Activated T-cell treated with anti-CD3 and anti-CD28 coated beads, Interleukin-2, amount 50 U/mL, for 24 hours (primary cell): Measurements from ENCODE around the gene DCP2.

Source experiments
- DNase-seq: peaks from one replicate; pipeline ENCODE4 v3.0.0-alpha.2; 2020
- H3K27ac Mint-ChIP-seq: 2 replicates; pipeline ENCODE4 v1.8.0; 2020; ENCODE audit warnings: mild to moderate bottlenecking, mixed read lengths
- H3K27me3 Mint-ChIP-seq: 2 replicates; pipeline ENCODE4 v1.8.0; 2020; ENCODE audit warnings: mixed read lengths
- H3K36me3 Mint-ChIP-seq: 2 replicates; pipeline ENCODE4 v1.8.0; 2020; ENCODE audit warnings: low read depth, mixed read lengths
- H3K4me1 Mint-ChIP-seq: 2 replicates; pipeline ENCODE4 v1.8.0; 2020; ENCODE audit warnings: low read depth, mixed read lengths
- H3K4me3 Mint-ChIP-seq: 2 replicates; pipeline ENCODE4 v1.8.0; 2020; ENCODE audit warnings: mild to moderate bottlenecking, moderate library complexity, mixed read lengths
- H3K9me3 Mint-ChIP-seq: 2 replicates; pipeline ENCODE4 v1.8.0; 2020; ENCODE audit warnings: mixed read lengths

Gene DCP2

GRCh38 chr5:113057557-113057984 lies 81.0 kb downstream of the DCP2 start:
- no peak overlapping the region for H3K4me3 Mint-ChIP-seq
- no peaks in the 10 kb centered on the region for H3K36me3 Mint-ChIP-seq
- no peaks in the 10 kb centered on the region for H3K9me3 Mint-ChIP-seq
- H3K27ac Mint-ChIP-seq, result no peak overlapping the region
- peaks cover 39% of the 10 kb centered on the region for H3K4me1 Mint-ChIP-seq
- no peaks in the 10 kb centered on the region for H3K27me3 Mint-ChIP-seq
- no peak for DNase-seq

GRCh38 chr5:113058269-113058668 lies 81.7 kb downstream of the DCP2 start:
- H3K4me1 Mint-ChIP-seq, result peaks cover 44% of the 10 kb centered on the region
- H3K36me3 Mint-ChIP-seq, result no peaks in the 10 kb centered on the region
- no peak for DNase-seq
- no peak overlapping the region for H3K27ac Mint-ChIP-seq
- H3K4me3 Mint-ChIP-seq, result no peak overlapping the region
- H3K9me3 Mint-ChIP-seq, result no peaks in the 10 kb centered on the region
- H3K27me3 Mint-ChIP-seq, result no peaks in the 10 kb centered on the region

DNA sequence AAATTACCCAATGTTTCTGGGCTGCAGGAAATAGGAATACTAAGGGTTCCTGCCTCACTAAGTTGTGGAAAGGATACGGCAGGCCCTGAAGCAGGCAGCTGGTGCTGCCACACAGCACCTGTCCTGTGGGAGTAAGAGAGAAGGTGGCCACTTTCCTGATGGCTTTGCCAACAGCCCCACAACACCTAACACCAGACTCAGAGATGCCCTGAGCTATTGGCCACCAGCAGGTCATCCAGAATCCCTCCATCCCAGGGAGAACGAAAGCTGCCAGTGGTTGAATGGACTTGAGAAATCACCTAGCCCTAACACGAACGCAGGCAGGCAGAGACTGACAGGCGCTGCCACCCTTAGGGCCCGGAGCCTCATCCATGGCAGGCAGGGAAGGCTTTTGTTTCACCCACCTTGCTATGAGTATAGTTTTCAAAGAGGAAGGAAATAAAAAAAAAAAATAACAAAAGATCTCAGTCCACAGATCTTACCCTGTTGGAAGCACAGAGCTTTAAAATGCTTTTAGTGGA lies 82.2 kb downstream of the DCP2 start:
- no peak overlapping the region for H3K4me3 Mint-ChIP-seq
- H3K4me1 Mint-ChIP-seq, result peaks cover 49% of the 10 kb centered on the region
- no peak for DNase-seq
- H3K27ac Mint-ChIP-seq, result no peak overlapping the region
- no peaks in the 10 kb centered on the region for H3K36me3 Mint-ChIP-seq
- H3K9me3 Mint-ChIP-seq, result no peaks in the 10 kb centered on the region
- no peaks in the 10 kb centered on the region for H3K27me3 Mint-ChIP-seq

GRCh38 chr5:113059232-113060040 lies 82.8 kb downstream of the DCP2 start:
- Mint-ChIP-seq H3K27ac (no peak overlapping the region), H3K4me1 (peaks cover 49% of the 10 kb centered on the region), H3K4me3 (no peak overlapping the region), H3K9me3 (no peaks in the 10 kb centered on the region), H3K27me3 (no peaks in the 10 kb centered on the region), H3K36me3 (no peaks in the 10 kb centered on the region)
- DNase-seq, result no peak

DNA sequence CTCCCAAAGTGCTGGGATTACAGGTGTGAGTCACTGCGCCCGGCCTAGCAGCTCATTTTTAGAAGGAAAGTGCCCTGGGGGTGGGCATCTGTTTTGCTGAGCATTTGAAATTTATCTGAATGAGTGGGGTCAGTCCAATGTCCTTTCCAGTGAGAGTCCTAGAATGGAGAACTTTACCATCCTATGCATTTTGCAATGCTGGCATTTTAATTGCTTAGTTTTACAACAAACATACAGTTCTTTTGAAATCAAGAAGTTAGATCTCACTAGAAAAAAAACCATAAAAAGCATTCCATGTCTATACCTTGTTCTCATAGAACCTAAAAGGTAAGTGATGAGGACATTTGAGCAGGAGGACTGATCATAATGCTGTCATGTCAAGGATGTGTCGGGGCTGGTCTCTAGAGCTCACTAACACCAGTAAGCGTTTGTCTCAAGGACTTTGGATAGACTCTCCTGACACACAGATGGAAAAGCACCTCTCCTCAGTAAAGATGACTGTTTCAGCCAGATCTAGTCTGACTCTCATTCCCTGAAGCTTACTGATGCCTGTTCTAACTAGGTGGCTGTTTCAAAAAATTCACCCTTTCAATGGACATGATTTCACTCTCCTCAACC lies 83.9 kb downstream of the DCP2 start:
- Mint-ChIP-seq H3K27me3 (no peaks in the 10 kb centered on the region), H3K4me1 (peaks cover 57% of the 10 kb centered on the region), H3K9me3 (no peaks in the 10 kb centered on the region)

GRCh38 chr5:113061846-113062780 lies 85.5 kb downstream of the DCP2 start:
- DNase-seq, result no peak
- H3K27ac Mint-ChIP-seq, result peak overlapping the region; percentile 70
- peaks cover 61% of the 10 kb centered on the region for H3K4me1 Mint-ChIP-seq
- H3K27me3 Mint-ChIP-seq, result no peaks in the 10 kb centered on the region
- no peaks in the 10 kb centered on the region for H3K9me3 Mint-ChIP-seq
- H3K36me3 Mint-ChIP-seq, result no peaks in the 10 kb centered on the region
- peak overlapping the region; percentile 11 for H3K4me3 Mint-ChIP-seq

More for the DNA sequence above, 83.9 kb downstream of the DCP2 start:
- Mint-ChIP-seq H3K27ac (no peak overlapping the region), H3K36me3 (no peaks in the 10 kb centered on the region), H3K4me3 (no peak overlapping the region)
- DNase-seq, result no peak

- no peaks in the 10 kb centered on the region for H3K9me3 Mint-ChIP-seq
- H3K36me3 Mint-ChIP-seq, result no peaks in the 10 kb centered on the region
- no peaks in the 10 kb centered on the region for H3K27me3 Mint-ChIP-seq
- peak overlapping the region; percentile 18 for H3K27ac Mint-ChIP-seq
- H3K4me1 Mint-ChIP-seq, result peaks cover 61% of the 10 kb centered on the region
- H3K4me3 Mint-ChIP-seq, result no peak overlapping the region
- no peak for DNase-seq
These were observed 86.4 kb downstream of the DCP2 start for GRCh38 chr5:113062869-113063508.

- H3K27ac Mint-ChIP-seq, result no peak overlapping the region
- H3K27me3 Mint-ChIP-seq, result no peaks in the 10 kb centered on the region
These were observed 87.3 kb downstream of the DCP2 start for GRCh38 chr5:113063927-113064326.

DNA sequence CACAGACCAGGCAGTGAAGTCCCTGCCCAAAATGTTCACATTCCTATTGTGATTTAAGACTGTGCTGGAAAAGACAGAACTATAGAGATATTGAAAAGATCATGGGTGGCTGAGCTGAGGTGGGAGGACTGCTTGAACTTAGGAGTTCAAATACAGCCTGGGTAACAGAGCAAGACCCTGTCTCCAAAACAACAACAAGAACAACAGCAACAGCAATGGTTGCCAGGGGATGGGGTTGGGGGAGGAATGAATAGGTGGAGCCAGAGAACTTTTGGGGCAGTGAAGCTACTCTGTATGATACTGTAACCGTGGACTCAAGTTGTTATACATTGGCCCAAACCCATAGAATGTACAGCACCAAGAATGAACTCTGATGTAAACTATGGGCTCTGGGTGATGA lies 88.2 kb downstream of the DCP2 start:
- H3K9me3 Mint-ChIP-seq, result peaks cover 2% of the 10 kb centered on the region

More at GRCh38 chr5:113063927-113064326, 87.3 kb downstream of the DCP2 start:
- H3K4me3 Mint-ChIP-seq, result no peak overlapping the region
- no peak for DNase-seq
- H3K36me3 Mint-ChIP-seq, result peaks cover 2% of the 10 kb centered on the region
- H3K4me1 Mint-ChIP-seq, result peaks cover 60% of the 10 kb centered on the region
- H3K9me3 Mint-ChIP-seq, result no peaks in the 10 kb centered on the region

DNA sequence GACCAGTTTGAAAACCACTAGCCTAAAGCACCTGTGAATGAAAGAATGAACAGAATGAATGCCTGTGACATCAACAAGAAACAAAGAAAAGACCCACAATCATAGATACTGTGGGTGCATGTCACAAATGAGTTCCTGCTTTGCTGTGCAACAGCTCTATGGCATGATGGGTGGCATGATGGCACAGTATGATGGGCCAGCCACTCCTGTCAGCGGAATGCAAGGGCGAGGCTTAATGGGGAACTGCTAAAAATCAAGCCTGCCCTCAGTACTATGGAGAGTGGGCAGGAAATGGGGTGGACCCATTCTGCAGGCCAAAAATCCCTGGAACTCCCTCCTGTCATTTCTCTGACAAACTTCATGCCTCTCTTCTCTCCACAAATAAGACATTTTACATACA lies 89.0 kb downstream of the DCP2 start:
- H3K4me3 Mint-ChIP-seq, result no peak overlapping the region
- H3K27ac Mint-ChIP-seq, result no peak overlapping the region
- DNase-seq, result no peak
- peaks cover 47% of the 10 kb centered on the region for H3K4me1 Mint-ChIP-seq
- H3K9me3 Mint-ChIP-seq, result peaks cover 2% of the 10 kb centered on the region
- H3K27me3 Mint-ChIP-seq, result no peaks in the 10 kb centered on the region
- peaks cover 2% of the 10 kb centered on the region for H3K36me3 Mint-ChIP-seq

More for the DNA sequence above, 88.2 kb downstream of the DCP2 start:
- H3K27me3 Mint-ChIP-seq, result no peaks in the 10 kb centered on the region
- no peak overlapping the region for H3K27ac Mint-ChIP-seq
- peaks cover 2% of the 10 kb centered on the region for H3K36me3 Mint-ChIP-seq
- peaks cover 52% of the 10 kb centered on the region for H3K4me1 Mint-ChIP-seq
- no peak overlapping the region for H3K4me3 Mint-ChIP-seq
- DNase-seq, result no peak

DNA sequence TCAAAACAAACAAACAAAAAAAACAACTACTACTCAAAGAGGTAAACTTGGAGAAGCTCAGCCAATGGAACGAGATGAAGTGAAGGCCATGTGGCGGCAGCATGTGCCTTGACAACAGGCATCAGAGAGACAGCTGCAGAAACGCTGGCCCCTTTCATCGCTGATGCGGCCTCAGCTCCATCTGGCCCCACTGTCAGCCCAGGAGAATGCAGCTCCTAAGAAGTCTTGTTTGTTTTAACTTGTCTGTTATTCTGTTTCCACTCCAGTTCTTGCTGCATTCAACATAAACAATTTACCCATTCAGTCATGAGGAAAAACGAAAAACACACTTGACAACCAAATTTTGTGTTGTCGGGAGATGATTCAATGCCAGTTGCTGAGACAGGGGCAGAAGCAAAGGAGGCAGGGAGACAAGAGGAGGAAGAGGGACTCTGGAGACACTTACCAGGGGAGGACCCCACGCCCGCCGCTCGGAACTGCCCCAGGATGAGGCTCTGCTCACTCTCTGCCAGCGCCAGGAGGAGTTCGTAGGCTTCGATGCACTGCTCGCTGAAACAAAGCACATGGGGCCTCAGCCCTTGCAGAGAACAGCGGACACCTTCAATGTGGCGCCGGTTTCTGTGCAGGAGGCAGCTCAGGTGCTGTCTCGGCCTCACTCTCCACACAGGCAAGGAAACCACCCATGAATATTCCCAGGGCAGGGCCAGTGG lies 91.2 kb downstream of the DCP2 start:
- H3K4me1 Mint-ChIP-seq, result peaks cover 32% of the 10 kb centered on the region
- no peaks in the 10 kb centered on the region for H3K27me3 Mint-ChIP-seq
- no peak overlapping the region for H3K4me3 Mint-ChIP-seq
- no peak for DNase-seq
- H3K27ac Mint-ChIP-seq, result no peak overlapping the region
- peaks cover 2% of the 10 kb centered on the region for H3K36me3 Mint-ChIP-seq
- peaks cover 2% of the 10 kb centered on the region for H3K9me3 Mint-ChIP-seq

- H3K27ac Mint-ChIP-seq, result no peak overlapping the region
- H3K4me3 Mint-ChIP-seq, result no peak overlapping the region
- H3K36me3 Mint-ChIP-seq, result peaks cover 2% of the 10 kb centered on the region
- peaks cover 32% of the 10 kb centered on the region for H3K4me1 Mint-ChIP-seq
- peaks cover 2% of the 10 kb centered on the region for H3K9me3 Mint-ChIP-seq
- no peak for DNase-seq
- H3K27me3 Mint-ChIP-seq, result no peaks in the 10 kb centered on the region
These were observed 92.0 kb downstream of the DCP2 start for GRCh38 chr5:113068559-113068958.
